ENCODE results near the gene SPRR2G.
"Not testable (repeated sequence)": the region's sequence is repeated elsewhere in the genome, so short reads cannot be mapped to it uniquely, and the experiment has no call there.

- not testable (repeated sequence) for TF ChIP-seq CTCF (IDR thresholded peaks at IDR 0.05; ENCODE audit: low read depth, low read length); EZH2phosphoT487 (IDR thresholded peaks at IDR 0.05; ENCODE audit: low read depth)
Measured at GRCh38 chr1:153112454-153112853, 38.2 kb downstream of the SPRR2G start.
